Dermis blood vessel endothelial cell (primary cell): Measurements from ENCODE around the gene CCM2. TPM values are rescaled to one million over a fixed set of nuclear protein-coding genes. Genes with fewer than 3 reads are reported as not detected.
A peak's percentile ranks its signal among the peaks of the same experiment; 100 is the strongest.

Source experiments
- DNase-seq: peaks from one replicate; pipeline ENCODE4 v3.0.0; 2010
- total RNA-seq: library from RNA; depleted of rRNA; stranded (reverse); fragments of >200 nt; gene quantifications from 2 replicates; pipeline ENCODE4 v1.2.3, GENCODE V29; 2014

The CCM2 gene
- total RNA-seq, 1 donor from 2014 or later = 76.4 TPM

DNA sequence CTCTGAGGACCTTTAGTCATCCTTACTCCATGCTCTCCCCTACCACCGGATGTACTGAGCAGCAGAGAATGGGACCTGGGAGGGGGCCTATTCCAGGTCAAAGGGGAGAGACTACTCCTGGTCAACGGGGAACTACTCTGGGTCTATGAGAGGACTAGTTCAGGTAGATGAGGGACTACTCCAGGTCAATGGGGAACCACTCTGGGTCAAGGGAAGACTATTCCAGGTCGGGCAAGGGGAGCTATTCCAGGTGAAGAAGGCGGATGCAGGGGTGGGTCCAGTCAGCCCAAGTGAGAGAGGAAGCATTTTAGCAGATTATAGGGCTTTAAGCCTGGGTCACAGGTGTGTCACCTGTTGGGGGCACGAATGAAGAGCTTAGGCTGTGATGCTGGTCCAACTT, 35.4 kb downstream of the CCM2 start:
- no peak for DNase-seq

DNA sequence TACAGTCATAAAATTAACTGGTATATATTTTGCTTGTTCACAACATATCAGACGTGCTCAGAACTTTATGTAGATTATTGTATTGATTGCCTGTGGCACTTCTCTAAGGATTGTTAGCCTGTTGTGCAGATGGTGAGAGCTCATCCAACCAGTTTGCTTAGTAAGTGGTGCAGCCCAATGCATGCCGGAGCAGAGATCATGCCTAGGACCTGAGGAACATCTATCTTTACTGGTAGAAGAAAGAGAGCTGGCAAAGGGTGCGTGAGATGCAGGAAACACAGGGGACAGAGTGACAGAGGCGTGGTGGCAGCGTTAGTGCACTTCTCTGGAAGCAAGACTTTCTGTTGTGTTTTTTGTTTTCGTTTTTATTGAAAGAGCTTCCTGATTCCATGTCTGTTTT, 35.9 kb downstream of the CCM2 start:
- DNase-seq = no peak

DNA sequence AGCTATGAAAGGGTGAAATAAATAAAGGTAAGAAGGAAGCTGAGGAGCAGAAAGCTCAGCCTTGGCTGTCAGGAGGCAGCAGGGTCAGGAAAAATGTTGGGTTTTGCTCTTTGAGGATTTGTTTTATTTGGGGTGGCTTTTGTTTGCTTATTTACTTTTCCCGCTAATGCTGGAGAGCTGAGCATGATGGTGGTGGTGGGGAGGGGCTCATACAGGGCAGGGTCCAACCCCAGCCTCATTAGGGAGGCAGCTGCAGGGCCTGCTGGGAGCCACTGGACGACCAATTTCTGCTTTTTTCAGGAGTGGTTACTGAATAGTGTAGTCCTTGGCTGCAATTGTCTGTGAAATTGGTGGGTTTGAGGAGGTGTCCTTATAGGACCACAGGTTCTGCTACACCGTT, 36.3 kb downstream of the CCM2 start:
- no peak for DNase-seq

- DNase-seq = no peak
These were observed 36.8 kb downstream of the CCM2 start for GRCh38 chr7:45036796-45037195.

DNA sequence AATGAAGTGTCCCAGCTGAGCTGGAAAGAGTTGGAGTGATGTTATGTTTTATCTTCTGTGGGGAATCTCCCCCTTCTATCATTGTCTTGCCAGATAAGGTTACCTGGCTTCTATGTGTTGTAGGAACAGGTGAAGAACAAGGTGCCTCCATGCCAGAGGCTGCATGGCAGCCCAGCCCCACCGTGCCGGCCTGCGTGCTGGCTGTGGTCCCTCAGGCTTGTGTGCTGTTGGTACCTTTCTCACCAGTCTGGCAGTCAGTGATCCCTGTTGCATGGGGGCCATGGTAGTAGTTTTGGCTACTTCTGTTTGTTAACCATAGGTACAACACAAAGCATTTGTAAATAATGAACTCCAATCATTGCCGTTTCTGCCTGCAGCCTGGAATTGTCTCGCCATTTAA, 37.9 kb downstream of the CCM2 start:
- no peak for DNase-seq

DNA sequence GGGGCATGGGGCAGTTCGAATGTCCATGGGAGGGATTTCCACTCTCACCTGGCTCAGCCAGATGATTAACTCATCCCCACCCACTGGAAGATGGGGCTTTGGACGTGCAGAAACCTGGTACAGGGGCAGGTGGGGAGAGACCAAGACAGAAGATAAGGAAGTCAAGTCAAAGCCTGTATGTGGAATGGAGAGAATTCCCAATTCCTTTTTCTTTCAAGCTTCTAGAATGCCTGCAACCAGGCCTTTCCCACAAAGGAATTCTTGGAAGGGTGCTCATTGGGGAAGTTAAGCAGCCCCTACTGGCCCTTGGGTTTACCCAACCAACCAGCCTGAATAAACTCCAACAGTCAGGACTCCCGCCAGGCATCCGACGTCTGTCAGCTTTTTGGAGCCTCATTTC, 39.1 kb downstream of the CCM2 start:
- no peak for DNase-seq

- DNase-seq = no peak
These were observed 44.3 kb downstream of the CCM2 start for GRCh38 chr7:45044338-45044737.

GRCh38 chr7:45048748-45049147, 48.7 kb downstream of the CCM2 start:
- no peak for DNase-seq

- DNase-seq = no peak
These were observed 50.2 kb downstream of the CCM2 start for GRCh38 chr7:45050198-45050597.

GRCh38 chr7:45052011-45052410, 52.0 kb downstream of the CCM2 start:
- no peak for DNase-seq

DNA sequence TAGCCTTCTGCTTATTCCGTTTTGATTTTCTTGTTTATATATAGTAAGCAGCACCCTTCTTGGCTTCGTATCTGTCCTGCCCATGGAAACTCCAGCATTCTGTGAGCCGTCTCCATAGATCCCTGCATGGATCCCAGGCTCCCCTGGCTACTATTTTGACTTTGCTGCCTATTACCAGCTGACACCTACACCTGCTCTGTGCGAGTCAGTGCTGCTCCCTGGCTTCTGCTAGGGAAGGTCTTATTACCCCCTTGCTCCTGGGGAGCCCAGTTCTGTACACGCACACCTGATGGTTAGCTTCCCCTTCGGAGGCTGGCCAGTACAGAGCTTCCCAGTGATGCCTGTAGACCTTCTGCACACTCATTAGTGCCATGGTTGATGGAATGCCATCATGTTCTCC, 53.4 kb downstream of the CCM2 start:
- no peak for DNase-seq

- DNase-seq = no peak
These were observed 53.9 kb downstream of the CCM2 start for GRCh38 chr7:45053941-45054340.

DNA sequence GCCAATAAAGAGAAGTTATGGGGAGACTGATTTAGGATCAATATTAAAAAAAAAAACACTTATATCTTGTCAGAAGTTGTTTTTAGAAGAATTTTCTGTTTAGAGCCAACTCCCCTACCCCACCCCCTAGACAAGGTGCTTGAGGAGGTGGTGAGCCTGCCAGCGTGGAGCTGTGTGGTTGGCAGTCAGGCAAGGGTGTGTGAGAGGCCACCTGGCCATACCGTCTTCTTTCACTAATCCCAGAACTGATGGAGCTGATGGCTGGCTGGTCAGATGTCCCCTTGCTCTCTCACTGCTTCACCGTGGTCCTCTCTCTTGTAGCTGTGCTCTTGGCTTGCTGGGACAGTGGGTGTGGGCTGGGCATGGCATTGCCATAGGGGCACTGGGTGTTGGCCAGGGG, 54.4 kb downstream of the CCM2 start:
- DNase-seq = no peak

GRCh38 chr7:45055016-45055415, 55.0 kb downstream of the CCM2 start:
- DNase-seq = no peak

GRCh38 chr7:45055594-45056219, 55.7 kb downstream of the CCM2 start:
- DNase-seq = no peak

- peak; percentile 24 for DNase-seq
These were observed 57.9 kb downstream of the CCM2 start for GRCh38 chr7:45057878-45058277.

- no peak for DNase-seq
These were observed 60.3 kb downstream of the CCM2 start for GRCh38 chr7:45060295-45060694.

DNA sequence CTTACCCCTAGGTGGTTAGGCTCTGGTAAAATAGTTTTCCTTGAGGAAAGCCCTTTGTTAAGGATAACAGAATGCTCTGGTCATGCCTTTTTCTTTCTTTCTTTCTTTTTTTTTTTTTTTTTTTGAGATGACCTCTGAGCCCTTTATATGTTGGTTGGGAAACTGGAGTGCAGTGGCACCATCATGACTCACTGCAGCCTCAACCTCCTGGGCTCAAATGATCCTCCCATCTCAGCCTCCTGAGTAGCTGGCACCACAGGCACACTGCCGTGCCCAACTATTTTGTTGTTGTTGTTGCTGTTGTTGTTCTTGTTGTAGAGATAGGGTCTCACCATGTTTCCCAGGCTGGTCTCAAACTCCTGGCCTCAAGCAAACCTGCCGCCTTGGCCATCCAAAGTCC, 61.4 kb downstream of the CCM2 start:
- DNase-seq = no peak

DNA sequence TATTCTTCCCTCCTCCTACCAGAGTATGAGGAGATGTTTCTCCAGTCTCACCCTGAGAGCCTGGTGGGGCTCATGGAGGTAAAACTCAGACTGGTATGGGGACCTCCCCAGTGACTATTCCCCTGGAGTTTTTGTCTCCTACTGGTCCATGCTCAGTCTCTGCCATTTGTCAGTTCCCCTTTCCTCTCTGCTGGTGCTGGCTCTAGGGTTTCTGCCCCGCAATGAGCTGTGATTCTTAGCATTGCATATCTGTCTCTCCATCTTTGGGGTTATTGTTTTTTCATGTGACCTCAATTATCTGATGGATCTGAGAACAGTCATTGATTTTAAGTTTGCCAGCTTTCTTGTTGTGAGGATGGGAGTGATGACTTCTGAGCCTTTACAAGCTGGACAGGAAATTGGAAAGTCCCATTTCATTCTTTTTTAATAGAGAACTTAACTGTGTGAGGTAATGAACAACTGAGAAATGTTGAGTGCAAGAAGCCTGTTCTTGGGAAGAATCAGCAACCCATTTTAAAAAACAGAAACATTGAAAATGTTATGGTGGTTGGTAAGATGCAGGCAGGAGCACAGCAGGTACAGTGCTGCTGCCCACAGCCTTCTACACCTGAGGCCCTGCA, 61.9 kb downstream of the CCM2 start:
- DNase-seq = no peak

DNA sequence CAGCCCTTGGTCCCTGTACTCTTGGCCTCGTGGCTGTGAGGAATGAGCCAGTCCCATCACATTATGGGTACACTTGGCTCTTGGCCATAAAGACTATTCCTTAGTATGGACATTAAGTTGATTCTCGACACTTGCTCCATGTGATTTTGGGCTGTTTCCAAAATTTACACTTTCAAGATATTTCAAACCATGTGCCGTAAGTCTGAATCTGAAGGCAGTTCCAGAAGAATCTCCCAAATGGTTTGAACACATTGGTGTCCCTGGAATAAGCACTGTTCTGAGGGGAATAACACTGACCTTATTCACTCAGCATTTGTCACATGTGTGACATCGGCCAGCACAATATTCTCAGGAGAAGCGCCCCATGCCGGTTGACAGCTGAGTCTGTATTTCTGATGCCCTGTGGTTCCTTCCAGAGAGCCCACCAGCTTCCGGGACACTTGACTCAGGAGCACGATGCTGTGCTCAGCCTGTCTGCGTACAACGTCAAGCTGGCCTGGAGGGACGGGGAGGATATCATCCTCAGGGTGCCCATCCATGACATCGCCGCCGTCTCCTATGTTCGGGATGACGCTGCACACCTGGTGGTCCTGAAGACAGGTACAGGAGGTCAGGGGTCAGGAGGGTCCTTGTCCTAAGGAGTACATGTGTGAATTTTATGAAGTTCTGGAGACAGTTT, 64.2 kb downstream of the CCM2 start:
- no peak for DNase-seq

DNA sequence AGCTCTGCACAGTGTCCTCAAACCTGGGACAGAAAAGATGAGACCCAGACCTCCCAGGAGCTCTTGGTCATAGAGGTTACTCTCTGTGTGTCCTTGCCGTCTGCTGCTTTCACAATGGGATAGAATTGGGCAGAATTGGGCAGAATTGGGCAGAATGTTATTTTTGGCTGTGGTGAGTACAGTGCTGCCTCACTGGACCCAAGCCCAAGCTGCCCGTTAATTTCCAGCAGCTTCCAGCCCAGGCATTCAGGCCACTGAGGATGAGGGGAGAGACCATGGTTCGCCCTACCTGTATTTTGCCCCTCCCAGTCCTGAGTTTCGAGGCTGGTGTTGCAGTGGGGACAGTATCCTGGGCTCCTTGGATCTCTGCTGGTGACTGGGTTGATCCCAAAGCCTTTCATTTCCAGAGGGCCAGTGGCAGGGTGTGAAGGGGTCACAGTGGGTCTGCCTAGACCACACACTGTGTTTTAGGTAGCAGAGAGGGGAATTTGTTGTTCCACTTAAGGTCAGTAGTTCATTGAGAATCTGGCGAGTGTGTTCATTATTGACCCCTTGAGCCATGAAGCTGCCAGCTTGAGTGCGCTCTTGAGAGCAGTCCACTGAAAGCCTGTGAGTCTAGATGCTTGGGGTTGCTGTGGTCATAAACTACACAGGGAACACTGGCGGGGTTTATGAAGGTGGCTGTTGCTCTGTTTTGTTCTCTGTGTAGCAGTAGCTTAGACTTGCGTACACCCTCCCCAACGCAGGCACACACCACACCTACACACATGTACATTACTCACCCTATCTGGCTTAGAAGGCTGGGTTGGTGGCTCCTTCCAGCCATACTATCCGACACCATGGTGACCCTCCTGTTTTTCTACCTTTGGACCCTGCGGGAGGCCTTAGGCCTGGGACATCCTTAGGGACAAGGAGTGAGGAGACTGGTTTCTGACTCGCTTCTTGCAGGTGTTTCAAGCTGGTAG, 65.3 kb downstream of the CCM2 start:
- DNase-seq = no peak

GRCh38 chr7:45066409-45066808, 66.4 kb downstream of the CCM2 start:
- no peak for DNase-seq

DNA sequence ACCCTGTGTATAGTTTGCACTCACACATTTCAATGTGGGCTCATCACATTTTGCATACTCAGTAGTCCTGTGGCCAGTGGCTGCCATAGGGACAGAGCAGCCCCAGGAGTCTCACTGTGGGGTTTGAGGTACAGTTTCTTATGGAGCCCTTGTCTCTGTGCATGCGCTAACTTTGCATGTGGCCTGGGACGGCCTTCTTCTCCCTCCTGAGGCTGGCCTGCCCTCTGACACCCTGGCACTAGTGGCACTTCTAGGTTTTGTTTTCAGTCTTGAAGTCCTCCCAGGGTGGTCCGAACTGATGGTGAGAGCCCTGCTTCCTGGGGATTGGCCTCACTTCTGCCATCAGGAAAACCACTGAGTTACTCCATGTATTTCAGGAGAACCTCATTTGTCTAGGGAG, 67.6 kb downstream of the CCM2 start:
- no peak for DNase-seq
